ENCODE data around the gene RBFA.

Gene RBFA

DNA sequence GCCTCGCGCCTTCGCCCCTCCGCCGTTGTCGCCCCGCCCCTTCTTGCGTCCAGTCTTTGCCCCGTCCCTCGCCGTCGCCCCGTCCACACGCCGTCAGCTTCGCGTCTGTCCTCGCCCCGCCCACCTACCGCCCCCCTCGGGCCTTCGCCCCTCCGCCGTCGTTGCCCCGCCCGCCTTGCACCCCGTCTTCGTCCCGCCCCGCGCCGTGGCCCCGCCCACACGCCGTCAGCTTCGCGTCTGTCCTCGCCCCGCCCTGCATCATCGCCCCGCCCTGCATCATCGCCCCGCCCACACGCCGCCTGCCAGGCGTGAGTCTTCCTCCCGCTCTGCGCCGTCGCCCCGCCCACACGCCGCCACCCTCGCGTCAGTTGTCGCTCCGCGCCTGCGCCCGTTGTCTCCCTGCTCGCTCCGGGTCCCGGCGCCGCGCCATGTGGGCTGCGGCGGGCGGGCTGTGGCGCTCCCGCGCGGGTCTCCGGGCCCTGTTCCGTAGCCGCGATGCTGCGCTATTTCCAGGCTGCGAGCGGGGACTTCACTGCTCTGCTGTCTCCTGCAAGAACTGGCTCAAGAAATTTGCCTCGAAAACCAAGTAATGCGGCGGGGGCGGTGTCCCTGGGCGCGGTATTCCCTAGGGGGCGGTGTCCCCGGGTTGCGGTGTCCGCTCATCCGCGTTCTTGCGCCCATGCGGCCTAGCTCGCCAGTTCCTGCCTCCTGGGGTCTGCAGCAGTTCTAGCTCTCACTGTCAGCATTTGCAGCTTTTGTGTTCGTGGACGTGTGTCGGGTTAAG lies at the start of gene RBFA:
Gene RBFA (plus strand): TSS at position 367 of the 784 bp plus-strand sequence. CDS start 62 bp downstream, at position 429.
- TF ChIP-seq, protein P1, sequence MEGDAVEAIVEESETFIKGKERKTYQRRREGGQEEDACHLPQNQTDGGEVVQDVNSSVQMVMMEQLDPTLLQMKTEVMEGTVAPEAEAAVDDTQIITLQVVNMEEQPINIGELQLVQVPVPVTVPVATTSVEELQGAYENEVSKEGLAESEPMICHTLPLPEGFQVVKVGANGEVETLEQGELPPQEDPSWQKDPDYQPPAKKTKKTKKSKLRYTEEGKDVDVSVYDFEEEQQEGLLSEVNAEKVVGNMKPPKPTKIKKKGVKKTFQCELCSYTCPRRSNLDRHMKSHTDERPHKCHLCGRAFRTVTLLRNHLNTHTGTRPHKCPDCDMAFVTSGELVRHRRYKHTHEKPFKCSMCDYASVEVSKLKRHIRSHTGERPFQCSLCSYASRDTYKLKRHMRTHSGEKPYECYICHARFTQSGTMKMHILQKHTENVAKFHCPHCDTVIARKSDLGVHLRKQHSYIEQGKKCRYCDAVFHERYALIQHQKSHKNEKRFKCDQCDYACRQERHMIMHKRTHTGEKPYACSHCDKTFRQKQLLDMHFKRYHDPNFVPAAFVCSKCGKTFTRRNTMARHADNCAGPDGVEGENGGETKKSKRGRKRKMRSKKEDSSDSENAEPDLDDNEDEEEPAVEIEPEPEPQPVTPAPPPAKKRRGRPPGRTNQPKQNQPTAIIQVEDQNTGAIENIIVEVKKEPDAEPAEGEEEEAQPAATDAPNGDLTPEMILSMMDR (IDR thresholded peaks at IDR 0.05; ENCODE audit: low read depth, low read length, missing control alignments) = peak; percentile 27
- H3K4me3 ChIP-seq (ENCODE audit: low read depth, low read length) = peak within 1 kb of the TSS; percentile 60
- peak; percentile 86 for DNase-seq (ENCODE audit: low read depth)

- TF ChIP-seq, protein P1 (IDR thresholded peaks at IDR 0.05; ENCODE audit: low read depth, low read length, missing control alignments) = no peak
- no peak overlapping the region for H3K4me3 ChIP-seq (ENCODE audit: low read depth, low read length)
Observed at GRCh38 chr18:79985172-79985571, 49.1 kb upstream of the RBFA start.

GRCh38 chr18:79986726-79987125 lies 47.5 kb upstream of the RBFA start:
- TF ChIP-seq, protein P1 (IDR thresholded peaks at IDR 0.05; ENCODE audit: low read depth, low read length, missing control alignments) = no peak
- DNase-seq (ENCODE audit: low read depth) = no peak
- peak overlapping the region; percentile 98 for H3K4me3 ChIP-seq (ENCODE audit: low read depth, low read length)

More at GRCh38 chr18:79985172-79985571, 49.1 kb upstream of the RBFA start:
- DNase-seq (ENCODE audit: low read depth) = no peak

DNA sequence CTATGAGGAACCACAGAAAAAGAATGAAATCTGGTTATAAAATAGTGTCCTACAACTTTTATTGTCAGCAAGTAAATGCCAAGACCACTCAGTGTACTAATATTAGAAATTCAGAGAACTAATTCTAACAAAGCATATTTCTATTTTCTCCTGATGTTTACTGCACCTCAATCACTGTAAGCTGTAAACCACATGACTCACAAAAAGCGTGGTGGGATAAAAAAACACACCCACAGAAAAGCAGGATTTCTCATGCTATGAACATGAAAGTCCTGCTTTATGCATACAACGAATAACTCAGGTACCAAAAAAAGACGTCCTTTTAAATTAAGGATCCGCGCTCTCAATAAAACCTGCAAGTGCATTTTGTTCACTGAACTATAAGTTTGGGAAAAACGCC lies 46.7 kb upstream of the RBFA start:
- DNase-seq (ENCODE audit: low read depth) = no peak
- TF ChIP-seq, protein P1 (IDR thresholded peaks at IDR 0.05; ENCODE audit: low read depth, low read length, missing control alignments) = no peak
- H3K4me3 ChIP-seq (ENCODE audit: low read depth, low read length) = peak overlapping the region; percentile 98

GRCh38 chr18:79988071-79988450 lies 46.2 kb upstream of the RBFA start:
- H3K4me3 ChIP-seq (ENCODE audit: low read depth, low read length) = peak overlapping the region; percentile 98
- DNase-seq (ENCODE audit: low read depth) = no peak
- TF ChIP-seq, protein P1 (IDR thresholded peaks at IDR 0.05; ENCODE audit: low read depth, low read length, missing control alignments) = peak; percentile 34

- peak; percentile 72 for DNase-seq (ENCODE audit: low read depth)
- TF ChIP-seq, protein P1 (IDR thresholded peaks at IDR 0.05; ENCODE audit: low read depth, low read length, missing control alignments) = no peak
- H3K4me3 ChIP-seq (ENCODE audit: low read depth, low read length) = peak within 1 kb of the TSS; percentile 98
Observed at GRCh38 chr18:79988451-79989194, 45.6 kb upstream of the RBFA start, which contains the start of gene TXNL4A. Gene TXNL4A (minus strand): TSS chr18:79988563. CDS start chr18:79988392, 171 bp downstream.

Data from GM12864 (cell line).